H9 (cell line): ENCODE data around the gene MAD1L1. TPM values are rescaled to one million over a fixed set of nuclear protein-coding genes. Genes with fewer than 3 reads are reported as not detected.

ENCODE experiments used
- DNase-seq: peaks from one replicate; pipeline ENCODE4 v3.0.0-alpha.2; 2017
- H2AFZ ChIP-seq: one replicate; pipeline ENCODE4 v1.6.1; 2013; ENCODE audit warnings: mild to moderate bottlenecking, low read length, control low read depth, moderate library complexity
- H2AK5ac ChIP-seq: 2 replicates; pipeline ENCODE4 v1.6.1; 2013; ENCODE audit warnings: low read length, control low read depth, mixed read lengths; ENCODE audit not compliant: insufficient read length
- H2BK120ac ChIP-seq: one replicate; pipeline ENCODE4 v1.6.1; 2013; ENCODE audit warnings: low read depth, mild to moderate bottlenecking, low read length, control low read depth, inconsistent platforms; ENCODE audit not compliant: poor library complexity, severe bottlenecking
- H2BK12ac ChIP-seq: 2 replicates; pipeline ENCODE4 v1.6.1; 2013; ENCODE audit warnings: low read length, control low read depth, mixed read lengths, low read depth; ENCODE audit not compliant: insufficient read length
- H2BK15ac ChIP-seq: 2 replicates; pipeline ENCODE4 v1.6.1; 2013; ENCODE audit warnings: low read depth, low read length, control low read depth
- H2BK20ac ChIP-seq: one replicate; pipeline ENCODE4 v1.6.1; 2013; ENCODE audit warnings: low read depth, mild to moderate bottlenecking, low read length, control low read depth, inconsistent platforms; ENCODE audit not compliant: poor library complexity, severe bottlenecking
- H2BK5ac ChIP-seq: 2 replicates; pipeline ENCODE4 v1.6.1; 2013; ENCODE audit warnings: low read length, control low read depth, mixed read lengths; ENCODE audit not compliant: insufficient read length
- H3K14ac ChIP-seq: 2 replicates; pipeline ENCODE4 v1.6.1; 2013; ENCODE audit warnings: low read length, control low read depth; ENCODE audit not compliant: insufficient read depth
- H3K18ac ChIP-seq: 2 replicates; pipeline ENCODE4 v1.6.1; 2013; ENCODE audit warnings: low read depth, mild to moderate bottlenecking, mixed read lengths, low read length, control low read depth; ENCODE audit not compliant: insufficient read length
- H3K23ac ChIP-seq: 2 replicates; pipeline ENCODE4 v1.6.1; 2013; ENCODE audit warnings: low read length, control low read depth, mixed read lengths, low read depth; ENCODE audit not compliant: insufficient read length
- H3K23me2 ChIP-seq: 2 replicates; pipeline ENCODE4 v1.6.1; 2013; ENCODE audit warnings: low read depth, mild to moderate bottlenecking, mixed read lengths, low read length, control low read depth; ENCODE audit not compliant: insufficient read length, poor library complexity, severe bottlenecking
- H3K27ac ChIP-seq: 2 replicates; pipeline ENCODE4 v1.5.1; 2013; ENCODE audit warnings: low read length, control low read depth, mixed read lengths, low read depth; ENCODE audit not compliant: insufficient read length
- H3K27me3 ChIP-seq: 2 replicates; pipeline ENCODE4 v1.6.1; 2013; ENCODE audit warnings: low read length, control low read depth, inconsistent platforms; ENCODE audit not compliant: insufficient read depth
- H3K4ac ChIP-seq: 2 replicates; pipeline ENCODE4 v1.6.1; 2013; ENCODE audit warnings: low read depth, mild to moderate bottlenecking, control low read depth, inconsistent platforms, low read length, moderate library complexity
- H3K4me1 ChIP-seq: 2 replicates; pipeline ENCODE4 v1.6.1; 2013; ENCODE audit warnings: low read length, control low read depth, inconsistent platforms; ENCODE audit not compliant: insufficient read depth
- H3K4me2 ChIP-seq: 2 replicates; pipeline ENCODE4 v1.6.1; 2013; ENCODE audit warnings: low read length, control low read depth, mixed read lengths; ENCODE audit not compliant: insufficient read length, insufficient read depth
- H3K56ac ChIP-seq: 2 replicates; pipeline ENCODE4 v1.6.1; 2013; ENCODE audit warnings: low read depth, mild to moderate bottlenecking, mixed read lengths, low read length, control low read depth; ENCODE audit not compliant: insufficient read length
- H3K79me1 ChIP-seq: 2 replicates; pipeline ENCODE4 v1.6.1; 2013; ENCODE audit warnings: low read depth, mild to moderate bottlenecking, moderate library complexity, low read length, control low read depth, inconsistent platforms; ENCODE audit not compliant: insufficient read depth, poor library complexity, severe bottlenecking
- H3K79me2 ChIP-seq: 2 replicates; pipeline ENCODE4 v1.6.1; 2013; ENCODE audit warnings: low read length, control low read depth, inconsistent platforms; ENCODE audit not compliant: insufficient read depth
- H3K9ac ChIP-seq: 2 replicates; pipeline ENCODE4 v1.6.1; 2013; ENCODE audit warnings: low read length, control low read depth, mixed read lengths; ENCODE audit not compliant: insufficient read length; ENCODE audit errors: extremely low read depth
- H3K9me3 ChIP-seq: one replicate; pipeline ENCODE4 v1.6.1; 2013; ENCODE audit warnings: low read depth, low read length, inconsistent platforms; ENCODE audit not compliant: control insufficient read depth
- H3T11ph ChIP-seq: one replicate; pipeline ENCODE4 v1.6.1; 2013; ENCODE audit warnings: mild to moderate bottlenecking, low read length, control low read depth, inconsistent platforms
- H4K20me1 ChIP-seq: one replicate; pipeline ENCODE4 v1.6.1; 2013; ENCODE audit not compliant: control insufficient read depth, insufficient read length, insufficient read depth
- H4K5ac ChIP-seq: 2 replicates; pipeline ENCODE4 v1.6.1; 2013; ENCODE audit warnings: low read depth, mild to moderate bottlenecking, mixed read lengths, low read length, control low read depth; ENCODE audit not compliant: insufficient read length
- H4K8ac ChIP-seq: replicated peaks from 2 replicates; pipeline ENCODE4 v1.6.1; 2013; ENCODE audit warnings: low read length, control low read depth, mixed read lengths, low read depth; ENCODE audit not compliant: insufficient read length
- H4K91ac ChIP-seq: 2 replicates; pipeline ENCODE4 v1.6.1; 2013; ENCODE audit warnings: low read depth, mild to moderate bottlenecking, moderate library complexity, mixed read lengths, low read length, control low read depth; ENCODE audit not compliant: insufficient read length
- H3K27ac Mint-ChIP-seq, 3 experiments: 2 replicates in 2 of 3; 3 replicates in 1 of 3; pipeline ENCODE4 v1.8.0; 2020 to 2021; ENCODE audit warnings: mixed read lengths in 3 of 3, mild to moderate bottlenecking in 1 of 3, moderate library complexity in 1 of 3
- H3K27me3 Mint-ChIP-seq: 2 replicates; pipeline ENCODE4 v1.8.0; 2021; ENCODE audit warnings: low read depth, mild to moderate bottlenecking, moderate library complexity, mixed read lengths
- H3K36me3 Mint-ChIP-seq, 3 experiments: 2 replicates in 2 of 3; 3 replicates in 1 of 3; pipeline ENCODE4 v1.8.0; 2020 to 2021; ENCODE audit warnings: low read depth in 3 of 3, mixed read lengths in 3 of 3; ENCODE audit not compliant: insufficient read depth in 1 of 3
- H3K4me1 Mint-ChIP-seq, 2 experiments: 2 replicates each; pipeline ENCODE4 v1.8.0; 2020; ENCODE audit warnings: mixed read lengths in 2 of 2
- H3K4me3 Mint-ChIP-seq, 2 experiments: 2 replicates in 1 of 2; 3 replicates in 1 of 2; pipeline ENCODE4 v1.8.0; 2020 to 2021; ENCODE audit warnings: mild to moderate bottlenecking in 2 of 2, mixed read lengths in 2 of 2, moderate library complexity in 1 of 2
- H3K9me3 Mint-ChIP-seq, 2 experiments: 2 replicates in 1 of 2; 3 replicates in 1 of 2; pipeline ENCODE4 v1.8.0; 2020; ENCODE audit warnings: mild to moderate bottlenecking in 2 of 2, mixed read lengths in 2 of 2, moderate library complexity in 1 of 2
- WGBS: extraction: QIAGEN DNeasy Blood & Tissue Kit; methylation state at CpG from one replicate; pipeline ENCODE4 v1.1.7; 2013; ENCODE audit warnings: missing lambda C conversion rate, low lambda C conversion rate, mixed read lengths; ENCODE audit not compliant: insufficient read length; ENCODE audit errors: extremely low coverage; 5-methylcytosine and 5-hydroxymethylcytosine counted together
- total RNA-seq: library from RNA; stranded (reverse); gene quantifications from 2 replicates; pipeline ENCODE4 v1.2.1, GENCODE V29; 2021
- TF ChIP-seq, protein P1 (sequence below): fragments of 200-600 bp; sonication (generic); conservative IDR thresholded peaks from 3 replicates; pipeline ENCODE4 v1.8.0; 2021; ENCODE audit warnings: antibody characterized with exemption, mild to moderate bottlenecking

The MAD1L1 gene
- total RNA-seq, 1 experiment from 2014 or later = 39.0 TPM

DNA sequence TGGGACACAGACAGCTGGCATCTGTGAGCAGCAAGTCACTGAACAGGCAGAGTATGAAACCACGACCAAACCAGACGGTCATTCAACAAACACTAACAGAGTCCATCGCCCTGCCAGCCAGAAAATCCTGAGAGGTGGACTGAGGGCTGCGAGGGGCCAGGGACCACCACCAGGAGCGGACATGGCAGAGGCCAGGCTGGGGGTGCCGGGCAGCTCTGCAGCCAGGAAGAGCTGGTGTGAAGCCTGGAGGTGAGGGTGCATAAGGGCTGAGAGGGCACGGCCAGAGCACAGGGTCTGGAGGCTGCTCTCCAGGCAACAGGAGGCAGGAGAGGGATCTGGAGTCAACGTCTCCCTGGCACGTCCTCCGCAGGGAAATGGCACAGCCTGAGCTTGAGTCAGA is 15.5 kb downstream of the MAD1L1 start:
- peaks cover 2% of the 10 kb centered on the region for H3K27me3 Mint-ChIP-seq
- Histone ChIP-seq H3T11ph (no peak overlapping the region), H4K5ac (no peak overlapping the region), H3K4me1 (no peaks in the 10 kb centered on the region), H2BK20ac (no peak overlapping the region), H3K23me2 (no peaks in the 10 kb centered on the region), H4K20me1 (no peaks in the 10 kb centered on the region), H3K9me3 (no peaks in the 10 kb centered on the region), H2BK5ac (no peak overlapping the region), H3K79me1 (no peaks in the 10 kb centered on the region), H4K91ac (no peak overlapping the region), H2AK5ac (no peak overlapping the region), H3K18ac (no peak overlapping the region), H3K79me2 (no peaks in the 10 kb centered on the region), H2BK12ac (no peak overlapping the region), H3K56ac (no peak overlapping the region), H3K23ac (no peak overlapping the region), H3K4ac (no peak overlapping the region), H3K4me2 (no peak overlapping the region), H3K9ac (no peak overlapping the region), H2BK15ac (no peak overlapping the region), H3K27me3 (no peaks in the 10 kb centered on the region), H2BK120ac (no peak overlapping the region), H2AFZ (no peak overlapping the region), H3K14ac (no peak overlapping the region), H3K27ac (no peak overlapping the region), H4K8ac (no peak overlapping the region)
- no peak overlapping the region for H3K4me3 Mint-ChIP-seq
- peaks cover 57 to 91% (median 82%) of the 10 kb centered on the region in 3 experiments for H3K36me3 Mint-ChIP-seq
- DNase-seq = no peak
- TF ChIP-seq, protein P1, sequence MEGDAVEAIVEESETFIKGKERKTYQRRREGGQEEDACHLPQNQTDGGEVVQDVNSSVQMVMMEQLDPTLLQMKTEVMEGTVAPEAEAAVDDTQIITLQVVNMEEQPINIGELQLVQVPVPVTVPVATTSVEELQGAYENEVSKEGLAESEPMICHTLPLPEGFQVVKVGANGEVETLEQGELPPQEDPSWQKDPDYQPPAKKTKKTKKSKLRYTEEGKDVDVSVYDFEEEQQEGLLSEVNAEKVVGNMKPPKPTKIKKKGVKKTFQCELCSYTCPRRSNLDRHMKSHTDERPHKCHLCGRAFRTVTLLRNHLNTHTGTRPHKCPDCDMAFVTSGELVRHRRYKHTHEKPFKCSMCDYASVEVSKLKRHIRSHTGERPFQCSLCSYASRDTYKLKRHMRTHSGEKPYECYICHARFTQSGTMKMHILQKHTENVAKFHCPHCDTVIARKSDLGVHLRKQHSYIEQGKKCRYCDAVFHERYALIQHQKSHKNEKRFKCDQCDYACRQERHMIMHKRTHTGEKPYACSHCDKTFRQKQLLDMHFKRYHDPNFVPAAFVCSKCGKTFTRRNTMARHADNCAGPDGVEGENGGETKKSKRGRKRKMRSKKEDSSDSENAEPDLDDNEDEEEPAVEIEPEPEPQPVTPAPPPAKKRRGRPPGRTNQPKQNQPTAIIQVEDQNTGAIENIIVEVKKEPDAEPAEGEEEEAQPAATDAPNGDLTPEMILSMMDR = no peak
- no peak overlapping the region for H3K27ac Mint-ChIP-seq
- no CpG with 5 or more reads among the region's 10 CpGs for WGBS
- H3K4me1 Mint-ChIP-seq = no peaks in the 10 kb centered on the region
- H3K9me3 Mint-ChIP-seq = peaks cover 1 to 5% of the 10 kb centered on the region in 2 experiments; a peak in 3 of 5 replicates
